Ecto neural progenitor cell (in vitro differentiated cells): ENCODE measurements around the gene CDK5RAP3.
"Not testable (repeated sequence)": the region's sequence is repeated elsewhere in the genome, so short reads cannot be mapped to it uniquely, and the experiment has no call there.

Experiments used
- DNase-seq: peaks from one replicate; pipeline ENCODE4 v3.0.0-alpha.2; 2018; ENCODE audit warnings: low spot score

The CDK5RAP3 gene

GRCh38 chr17:47999582-47999981 is 28.7 kb downstream of the CDK5RAP3 start:
- DNase-seq, result no peak

GRCh38 chr17:48001197-48001596 is 30.3 kb downstream of the CDK5RAP3 start:
- DNase-seq, result no peak

DNA sequence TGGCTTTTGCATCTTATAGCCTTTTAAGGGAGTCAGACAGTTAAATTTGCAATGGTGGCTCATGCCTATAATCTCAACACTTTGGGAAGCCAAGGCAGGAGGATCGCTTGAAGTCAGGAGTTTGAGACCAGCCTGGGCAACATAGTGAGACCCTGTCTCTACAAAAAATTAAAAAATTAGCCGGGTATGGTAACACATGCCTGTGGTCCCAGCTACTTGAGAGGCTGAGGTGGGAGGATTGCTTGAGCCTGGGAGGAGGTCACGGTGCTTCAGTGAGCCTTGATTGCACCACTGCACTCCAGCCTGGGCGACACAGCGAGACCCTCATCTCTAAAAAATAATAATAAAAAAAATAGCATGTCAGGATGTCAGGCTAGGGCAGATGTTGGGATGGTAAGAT is 30.7 kb downstream of the CDK5RAP3 start:
- not testable (repeated sequence) for DNase-seq

DNA sequence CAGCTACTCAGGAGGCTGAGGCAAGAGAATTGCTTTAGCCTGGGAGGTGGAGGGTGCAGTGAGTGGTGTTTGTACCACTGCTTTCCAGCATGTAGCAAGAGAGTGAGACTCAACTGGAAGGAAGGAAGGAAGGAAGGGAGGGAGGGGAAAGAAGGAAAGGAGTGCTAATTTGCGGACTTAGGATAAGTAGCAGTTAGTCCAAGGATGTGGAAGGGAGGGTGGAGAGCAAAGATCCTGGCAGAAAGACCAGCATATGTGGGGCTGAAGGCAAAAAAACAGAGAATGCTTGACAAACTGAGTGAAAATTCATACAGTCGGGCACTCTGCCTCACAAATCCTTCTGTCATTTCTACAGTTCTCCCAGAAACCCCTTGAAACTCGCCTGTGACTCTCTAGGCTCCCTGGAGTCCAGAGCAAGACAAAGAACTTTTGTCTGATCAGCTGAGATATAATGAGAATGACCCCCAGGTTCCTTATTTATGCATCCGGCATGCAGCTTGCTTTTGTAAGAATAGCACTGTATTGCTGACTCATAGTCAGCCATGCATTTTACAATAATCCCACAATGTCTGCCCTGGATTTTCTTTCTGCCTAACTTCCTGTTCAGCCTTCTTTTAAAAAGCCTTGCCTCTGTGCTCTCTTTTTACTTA is 31.5 kb downstream of the CDK5RAP3 start:
- DNase-seq, result no peak

DNA sequence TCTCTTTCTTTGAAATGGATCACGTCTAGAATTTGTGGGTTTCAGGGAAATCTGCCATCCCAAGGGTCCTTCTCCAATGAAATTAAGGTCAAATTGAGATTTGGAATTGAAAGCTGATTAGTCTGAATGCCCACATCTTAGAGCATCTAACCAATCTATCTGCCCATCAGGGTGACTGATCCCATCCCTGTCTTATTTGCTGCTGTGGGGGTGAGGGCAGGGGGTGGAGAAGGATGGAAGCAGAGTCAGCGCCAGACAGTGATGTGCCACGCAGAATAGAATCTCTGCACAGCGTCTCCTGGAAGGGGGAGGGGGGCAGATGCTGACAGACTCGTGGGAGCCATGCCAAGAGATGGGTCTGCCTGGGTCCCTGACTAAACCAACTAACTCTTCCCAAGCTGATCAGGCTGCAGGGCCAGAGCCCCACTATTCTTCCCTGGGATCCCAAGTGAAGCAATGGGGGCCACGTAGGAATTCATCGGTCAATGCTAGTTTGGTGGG is 32.1 kb downstream of the CDK5RAP3 start:
- DNase-seq, result no peak

GRCh38 chr17:48003417-48004151 is 32.7 kb downstream of the CDK5RAP3 start:
- peak; percentile 77 for DNase-seq

DNA sequence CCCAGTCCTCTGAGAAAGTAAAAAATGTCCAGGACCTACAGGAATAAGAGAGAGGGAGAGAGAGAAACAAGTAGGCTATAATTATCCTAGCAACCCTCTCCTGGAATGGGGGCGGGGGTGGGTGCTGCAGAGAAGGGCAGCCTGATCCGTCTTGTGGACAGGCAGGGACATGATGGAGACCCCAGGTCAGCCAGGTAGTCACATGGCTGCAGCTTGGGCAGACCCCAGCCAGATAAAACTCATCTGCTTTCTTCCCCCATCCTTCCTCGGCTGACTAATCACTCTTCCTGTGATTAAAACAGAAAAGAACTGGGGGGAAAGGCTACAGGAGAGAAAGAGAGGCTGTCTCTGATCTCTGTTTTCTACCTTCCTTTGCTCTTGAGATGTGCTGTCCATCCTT is 34.1 kb downstream of the CDK5RAP3 start:
- DNase-seq, result no peak

DNA sequence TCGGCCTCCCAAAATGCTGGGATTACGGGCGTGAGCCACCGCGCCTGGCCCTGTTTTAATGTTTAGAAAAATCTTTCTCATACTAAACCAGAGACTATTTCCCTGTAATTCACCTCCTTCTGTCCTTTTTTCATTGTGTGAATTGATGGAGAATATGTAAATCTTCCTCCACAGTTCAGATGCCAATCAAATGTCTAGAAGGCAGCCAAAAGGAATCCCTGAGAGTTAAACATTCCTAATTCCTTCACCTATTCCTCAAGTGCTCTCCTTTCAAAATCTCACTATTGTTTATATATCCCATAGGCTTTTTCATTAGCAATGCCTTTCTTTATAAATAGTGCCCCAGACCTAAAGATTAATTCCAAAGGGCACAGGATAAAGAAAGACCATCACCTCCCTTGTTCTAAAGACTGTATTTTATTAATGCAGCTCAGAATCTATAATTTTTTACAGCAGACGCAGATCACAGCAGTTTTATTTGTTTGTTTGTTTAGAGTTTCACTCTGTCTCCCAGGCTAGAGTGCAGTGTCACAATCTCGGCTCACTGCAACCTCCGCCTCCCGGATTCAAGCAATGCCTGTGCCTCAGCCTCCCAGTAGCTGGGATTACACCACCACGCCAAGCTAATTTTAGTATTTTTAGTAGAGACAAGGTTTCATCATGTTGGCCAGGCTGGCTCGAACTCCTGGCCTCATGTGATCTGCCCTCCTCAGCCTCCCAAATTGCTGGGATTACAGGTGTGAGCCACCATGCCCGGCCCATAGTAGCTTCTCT is 36.2 kb downstream of the CDK5RAP3 start:
- no peak for DNase-seq

DNA sequence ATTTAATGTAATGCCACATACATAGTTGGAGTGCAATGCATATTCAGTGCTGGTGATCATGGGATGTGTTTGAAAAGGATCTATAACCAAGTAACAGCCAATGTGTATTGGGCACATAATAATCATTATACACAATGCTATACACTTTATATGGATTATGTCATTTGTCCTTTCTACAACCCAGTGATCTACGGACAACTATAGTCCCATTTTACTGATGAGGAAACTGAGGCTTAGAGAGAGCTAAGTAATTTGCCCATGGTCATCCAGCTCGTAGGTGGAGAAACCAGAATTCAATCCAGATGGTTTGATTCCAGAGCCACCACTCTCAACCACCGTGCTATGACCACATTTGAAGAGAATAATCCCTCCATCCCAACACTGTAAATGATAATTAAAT is 39.3 kb downstream of the CDK5RAP3 start:
- no peak for DNase-seq

- DNase-seq, result peak; percentile 79
Observed at GRCh38 chr17:48011405-48012150, 40.7 kb downstream of the CDK5RAP3 start.

- peak; percentile 96 for DNase-seq
Observed at GRCh38 chr17:48012151-48012520, 41.2 kb downstream of the CDK5RAP3 start.

DNA sequence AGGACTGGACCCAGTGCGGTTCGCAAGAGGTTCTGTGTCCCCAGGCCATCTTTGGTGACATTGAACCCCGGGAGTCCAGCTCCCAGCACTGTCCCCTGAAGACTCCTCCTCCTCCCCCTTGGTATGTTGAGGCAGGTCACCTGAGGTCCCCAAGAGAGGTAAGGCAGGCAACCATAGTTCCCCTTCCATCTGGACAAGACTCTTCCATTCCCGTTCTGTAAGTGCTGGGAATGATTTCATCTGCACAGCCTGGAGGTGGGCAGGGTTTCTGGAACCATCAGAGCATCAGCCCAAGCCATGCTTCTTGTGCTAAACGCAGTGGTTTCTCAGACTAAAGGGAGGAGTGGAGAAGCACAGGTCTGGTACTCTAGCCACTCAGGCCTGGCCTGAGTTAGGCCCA is 41.7 kb downstream of the CDK5RAP3 start:
- DNase-seq, result no peak

- peak; percentile 72 for DNase-seq
Observed at GRCh38 chr17:48013876-48014594, 43.1 kb downstream of the CDK5RAP3 start.

DNA sequence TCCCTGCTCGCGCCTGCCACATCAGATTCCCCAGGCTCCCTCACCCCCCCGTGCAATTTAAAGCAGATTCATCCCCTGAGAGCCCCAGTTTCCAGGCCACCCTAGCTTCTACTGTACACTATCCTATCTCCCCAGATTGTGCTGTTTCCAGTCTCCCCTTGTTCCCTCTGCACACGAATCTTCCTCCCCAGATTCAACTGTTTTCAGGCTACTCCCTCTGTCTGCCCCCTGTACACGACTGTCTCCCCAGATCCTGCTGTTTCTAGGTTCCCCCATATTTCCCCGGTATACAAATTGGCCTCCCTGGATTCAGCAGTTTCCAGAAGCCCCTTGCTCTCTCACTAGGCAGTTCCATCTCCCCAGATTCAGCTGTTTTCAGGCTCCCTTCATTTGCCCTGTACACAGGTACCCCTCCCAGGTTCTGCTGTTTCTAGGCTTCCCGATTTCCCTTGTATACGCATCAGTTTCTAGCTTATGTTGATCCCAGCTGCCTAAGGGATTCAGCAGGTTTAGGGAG is 43.7 kb downstream of the CDK5RAP3 start:
- DNase-seq, result no peak

DNA sequence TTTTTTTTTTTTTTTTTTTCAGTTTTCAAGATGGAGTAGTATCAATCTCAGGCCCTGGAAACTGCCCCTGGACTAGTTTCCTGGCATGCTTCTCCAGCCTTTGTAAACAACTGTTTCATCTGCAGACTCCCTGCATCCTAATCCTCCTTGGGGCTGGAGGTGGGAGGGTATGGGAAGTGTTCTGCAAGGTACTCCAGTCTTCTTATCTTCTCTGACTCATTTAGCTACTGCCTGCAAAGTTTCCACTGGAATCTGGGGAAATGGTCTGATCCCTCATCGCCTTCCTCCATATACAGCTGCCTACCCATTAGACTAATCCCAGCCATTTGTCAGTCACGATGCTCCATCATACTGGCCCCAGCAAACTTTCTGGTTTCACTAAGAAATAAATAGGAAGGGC is 45.2 kb downstream of the CDK5RAP3 start:
- no peak for DNase-seq

DNA sequence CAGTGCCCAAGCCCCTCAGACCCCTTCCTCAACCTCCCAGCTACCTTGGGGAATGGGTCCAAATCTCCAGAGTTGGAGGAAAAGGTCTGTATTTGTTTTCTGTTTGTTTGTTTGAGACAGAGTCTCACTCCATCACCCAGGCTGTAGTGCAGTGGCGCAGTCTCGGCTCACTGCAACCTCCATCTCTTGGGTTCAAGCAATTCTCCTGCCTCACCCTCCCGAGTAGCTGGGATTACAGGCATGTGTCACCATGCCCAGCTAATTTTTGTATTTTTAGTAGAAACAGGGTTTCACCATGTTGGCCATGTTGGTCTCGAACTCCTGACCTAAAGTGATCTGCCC is 46.9 kb downstream of the CDK5RAP3 start:
- DNase-seq, result not testable (repeated sequence)

DNA sequence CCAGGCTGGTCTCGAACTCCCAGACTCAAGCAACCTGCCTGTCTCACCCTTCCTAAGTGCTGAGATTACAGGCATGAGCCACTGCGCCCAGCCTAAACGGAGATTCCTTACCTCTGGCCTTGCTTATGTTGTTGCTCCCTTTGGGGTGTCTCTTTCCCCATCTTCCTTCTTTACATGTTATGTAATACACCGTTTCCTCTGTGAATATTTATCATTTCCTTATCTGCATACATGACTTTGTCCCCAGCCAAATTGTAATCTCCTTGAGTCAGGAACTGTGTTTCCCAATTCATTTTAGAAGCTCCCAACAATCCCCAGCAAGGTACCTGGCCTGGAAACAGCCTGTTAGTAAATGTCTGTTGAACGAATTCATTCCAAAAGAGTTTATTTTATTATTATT is 51.0 kb downstream of the CDK5RAP3 start:
- no peak for DNase-seq

DNA sequence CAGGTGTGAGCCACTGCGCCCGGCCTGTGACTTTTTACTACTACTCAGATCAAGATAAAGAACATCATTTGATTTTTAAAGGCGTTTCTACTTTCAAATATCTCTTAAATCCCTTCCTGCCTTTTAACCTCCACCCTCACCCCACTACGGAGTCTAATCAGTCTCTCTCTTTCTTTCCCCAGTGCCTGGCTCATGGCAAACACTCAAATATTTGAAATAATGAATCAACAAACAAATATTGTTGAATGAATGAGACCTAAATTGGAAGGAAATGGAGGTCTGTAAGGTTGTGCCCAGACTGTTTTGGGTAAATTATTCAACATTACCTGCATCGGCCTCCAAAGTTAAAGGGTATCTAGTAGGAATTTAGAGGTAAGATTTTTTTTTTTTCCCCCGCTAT is 52.0 kb downstream of the CDK5RAP3 start:
- DNase-seq, result no peak

- peak; percentile 97 for DNase-seq
Observed at GRCh38 chr17:48023400-48024148, 52.7 kb downstream of the CDK5RAP3 start.

GRCh38 chr17:48024149-48025039 is 53.5 kb downstream of the CDK5RAP3 start:
- DNase-seq, result peak; percentile 84
